ENCODE data around the gene TBC1D17. TPM values are rescaled to one million over a fixed set of nuclear protein-coding genes. Genes with fewer than 3 reads are reported as not detected.

The TBC1D17 gene
- total RNA-seq, 1 donor from 2014 or later, result 68.1 TPM

DNA sequence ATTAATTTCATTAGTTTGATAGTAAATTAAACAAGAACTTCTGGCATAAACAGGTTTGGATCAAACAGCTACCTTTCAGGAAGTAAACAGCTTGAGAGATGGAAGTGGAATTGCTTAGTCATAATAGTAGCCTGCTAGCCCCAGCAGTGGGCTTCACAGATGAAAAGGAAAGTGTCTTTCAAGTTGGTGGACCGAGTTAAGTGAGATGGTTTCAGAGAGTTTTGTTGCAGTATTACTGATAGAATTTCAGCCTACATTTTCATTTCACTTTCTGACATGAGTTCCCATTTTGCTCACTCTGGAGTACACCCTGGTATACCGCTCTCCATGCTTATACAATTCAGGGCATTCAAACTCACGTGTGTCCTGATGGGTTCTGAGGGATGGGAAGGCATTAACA, 28.6 kb upstream of the TBC1D17 start:
- no peak for DNase-seq (ENCODE audit: low spot score)

DNA sequence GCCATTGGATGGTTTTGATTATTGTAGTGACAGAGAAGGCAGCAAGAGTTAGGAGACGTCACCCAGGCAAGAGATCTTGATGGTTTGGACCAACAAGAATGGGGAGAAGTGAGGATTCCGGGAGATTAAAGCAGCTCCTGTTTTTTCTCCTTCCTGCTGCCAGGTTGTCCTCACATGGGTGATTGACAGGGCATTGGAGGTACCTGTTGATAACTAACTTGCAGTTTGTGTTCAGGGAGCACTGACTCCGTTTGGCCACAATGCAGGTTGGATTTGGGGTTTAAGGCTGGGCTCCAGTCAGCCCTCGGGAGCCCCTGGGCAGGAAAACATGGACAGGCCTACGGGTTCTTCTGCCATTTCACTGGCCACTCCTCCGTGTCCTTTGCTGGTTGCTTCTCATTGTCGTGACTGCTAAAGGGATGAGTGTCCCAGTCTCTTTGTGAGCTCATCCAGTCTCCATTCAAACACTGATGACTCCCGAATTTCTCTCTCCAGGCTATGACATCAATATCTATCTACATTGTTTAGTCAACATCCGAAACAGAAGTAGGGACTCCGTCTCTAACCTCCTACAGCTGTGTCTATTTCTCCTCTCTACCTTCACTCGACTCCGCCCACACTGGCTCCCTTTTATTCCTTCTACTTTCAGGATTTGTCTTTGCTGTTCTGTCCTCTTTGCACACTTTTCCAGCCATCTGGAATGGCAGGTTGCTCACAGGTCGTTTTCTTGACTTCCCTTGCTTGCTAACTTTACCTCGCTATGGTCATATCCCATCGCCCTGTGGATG, 27.9 kb upstream of the TBC1D17 start:
- no peak for DNase-seq (ENCODE audit: low spot score)

DNA sequence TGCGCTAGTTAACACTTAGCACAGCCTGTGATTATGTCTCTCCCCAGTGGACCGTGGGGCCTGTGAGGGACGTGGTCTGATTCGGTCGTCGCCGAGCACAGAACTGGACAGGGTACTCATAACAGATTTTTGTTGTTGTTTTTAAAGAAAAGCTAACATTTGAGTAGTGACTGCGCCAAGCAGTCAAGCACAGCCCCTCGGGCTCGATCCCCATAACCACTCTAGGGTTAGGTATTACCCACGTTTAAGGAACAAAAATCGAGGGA, 27.3 kb upstream of the TBC1D17 start:
- DNase-seq (ENCODE audit: low spot score), result no peak

DNA sequence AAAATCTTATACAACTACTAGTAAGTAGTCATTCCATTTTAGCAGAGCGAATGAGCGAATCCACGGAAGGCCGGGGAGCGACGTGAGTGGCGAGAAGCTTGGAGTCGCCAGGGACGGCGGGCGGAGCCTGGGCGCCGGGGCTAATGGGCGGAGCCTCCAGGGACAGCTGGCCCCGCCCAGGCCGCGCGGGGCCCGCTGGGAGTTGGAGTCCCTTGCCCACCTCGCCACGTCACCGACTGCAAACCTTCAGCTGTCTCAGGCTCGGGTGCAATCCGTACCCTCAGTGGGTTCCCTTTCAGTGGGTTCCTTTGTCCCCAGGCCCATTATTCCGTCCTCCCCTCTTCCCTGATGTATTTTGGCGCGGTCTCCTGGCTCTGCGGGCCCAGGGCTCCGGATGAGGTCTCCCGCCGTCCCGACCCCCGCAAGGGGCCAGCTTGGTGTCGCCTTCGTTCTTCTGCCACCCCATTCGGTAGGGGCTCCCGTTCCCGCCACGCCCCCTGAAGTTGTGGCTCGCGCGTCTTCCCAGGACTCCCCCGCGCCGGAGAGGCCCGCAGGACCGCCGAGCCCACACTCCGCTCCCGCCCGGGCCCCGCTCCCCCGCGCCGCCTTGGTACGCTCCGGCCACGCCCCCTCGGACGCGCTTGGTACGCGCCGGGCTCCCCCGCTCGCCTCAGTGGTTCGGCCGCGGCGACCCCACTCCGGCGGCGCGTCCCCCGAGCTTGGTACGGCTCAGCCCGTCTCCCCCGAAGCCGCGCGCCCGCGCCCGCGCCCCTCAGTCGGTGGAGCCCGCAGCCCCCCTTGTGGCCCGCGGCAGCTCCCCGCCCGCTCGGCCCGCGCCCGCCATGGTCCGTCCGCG, 26.8 kb upstream of the TBC1D17 start, which contains the start of gene PTOV1:
PTOV1 (plus strand) TSS at position 673 of the 856 bp plus-strand sequence.
- peak; percentile 93 for DNase-seq (ENCODE audit: low spot score)

DNA sequence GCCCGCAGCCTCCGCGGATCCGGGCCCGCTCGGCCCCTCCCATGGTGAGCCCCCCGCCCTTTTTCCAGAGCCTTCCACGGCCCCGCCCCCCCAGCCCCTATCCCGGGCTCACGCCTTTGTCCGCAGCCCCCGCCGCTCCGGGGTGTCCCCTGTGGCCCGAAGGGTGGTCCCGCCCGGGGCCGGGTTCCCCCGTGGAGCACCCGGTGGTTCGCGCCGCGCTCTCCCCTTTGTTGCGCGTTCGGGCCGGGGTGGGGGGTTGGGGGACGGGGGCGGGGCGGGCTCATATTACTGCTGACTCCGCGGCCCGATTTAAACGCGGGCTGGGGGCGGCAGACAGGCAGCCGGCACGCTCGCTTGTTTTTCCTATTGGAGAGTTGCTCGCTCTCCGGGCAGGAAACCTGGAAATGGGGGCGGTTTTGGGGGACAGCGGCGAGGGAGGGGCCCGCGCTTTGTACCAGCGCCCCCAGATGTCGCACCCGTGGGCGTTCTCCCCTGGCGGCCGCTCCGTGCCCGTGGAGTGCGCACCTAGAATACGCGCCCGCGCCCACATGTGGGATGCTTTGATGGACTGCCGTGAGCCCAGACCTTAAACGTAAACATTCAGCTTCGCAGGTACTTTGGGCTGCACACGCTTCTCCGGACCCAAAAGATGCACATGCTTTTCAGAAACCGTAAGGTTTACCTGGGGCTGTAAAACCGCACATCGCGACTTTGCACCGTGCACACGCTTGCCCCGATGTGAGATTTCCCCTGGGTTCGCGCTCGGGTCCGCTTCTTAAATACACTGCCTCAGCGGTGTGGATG, 25.8 kb upstream of the TBC1D17 start:
- no peak for DNase-seq (ENCODE audit: low spot score)

DNA sequence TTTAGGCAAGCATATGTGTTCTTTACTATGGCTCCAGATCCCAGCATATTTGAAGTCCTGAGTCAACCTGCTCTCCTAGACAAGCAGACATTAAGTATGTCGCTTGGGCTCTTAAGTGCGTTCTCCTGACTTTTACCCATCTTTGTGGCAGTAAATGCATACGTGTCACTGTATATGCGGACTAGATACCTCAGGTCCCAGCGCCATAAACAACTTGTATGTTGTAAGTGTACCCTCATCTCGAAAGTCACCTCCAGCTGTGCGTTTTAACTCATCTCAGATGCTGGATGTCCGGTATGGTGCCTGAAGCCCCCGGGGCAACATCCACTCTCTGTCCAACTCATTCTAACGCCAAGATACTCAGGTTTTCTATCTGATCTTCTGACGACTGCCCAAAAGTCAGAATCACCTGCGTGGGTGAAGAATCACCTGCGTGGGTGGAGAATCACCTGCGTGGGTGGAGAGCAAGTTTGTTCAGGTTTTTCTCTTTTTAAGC, 24.8 kb upstream of the TBC1D17 start:
- DNase-seq (ENCODE audit: low spot score), result no peak

DNA sequence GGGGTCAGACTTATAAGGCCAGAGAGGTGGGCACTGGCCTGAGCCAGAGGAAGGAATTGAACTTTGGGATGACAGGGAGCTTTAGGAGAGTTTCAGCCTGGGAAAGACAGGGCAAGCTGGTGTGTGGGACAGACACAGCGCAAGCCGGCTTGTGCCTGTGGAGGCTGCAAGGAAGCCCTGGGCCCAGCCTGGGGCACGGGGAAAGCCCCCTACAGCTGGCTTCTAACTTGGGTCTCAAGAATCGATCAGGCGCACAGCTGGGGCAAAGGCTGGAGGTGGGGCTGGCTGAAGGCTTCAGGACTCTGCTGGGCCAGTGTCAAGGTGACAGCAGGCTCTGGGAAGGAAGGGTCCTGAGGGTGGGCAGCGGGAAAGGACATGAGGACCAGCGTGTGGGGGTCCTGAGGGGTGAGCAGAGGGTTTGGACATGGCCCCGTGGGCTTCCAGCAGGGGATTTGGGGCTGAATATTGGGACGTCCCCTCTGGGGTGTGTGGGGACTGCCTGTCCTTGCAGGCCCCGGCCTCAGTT, 23.6 kb upstream of the TBC1D17 start:
- no peak for DNase-seq (ENCODE audit: low spot score)

DNA sequence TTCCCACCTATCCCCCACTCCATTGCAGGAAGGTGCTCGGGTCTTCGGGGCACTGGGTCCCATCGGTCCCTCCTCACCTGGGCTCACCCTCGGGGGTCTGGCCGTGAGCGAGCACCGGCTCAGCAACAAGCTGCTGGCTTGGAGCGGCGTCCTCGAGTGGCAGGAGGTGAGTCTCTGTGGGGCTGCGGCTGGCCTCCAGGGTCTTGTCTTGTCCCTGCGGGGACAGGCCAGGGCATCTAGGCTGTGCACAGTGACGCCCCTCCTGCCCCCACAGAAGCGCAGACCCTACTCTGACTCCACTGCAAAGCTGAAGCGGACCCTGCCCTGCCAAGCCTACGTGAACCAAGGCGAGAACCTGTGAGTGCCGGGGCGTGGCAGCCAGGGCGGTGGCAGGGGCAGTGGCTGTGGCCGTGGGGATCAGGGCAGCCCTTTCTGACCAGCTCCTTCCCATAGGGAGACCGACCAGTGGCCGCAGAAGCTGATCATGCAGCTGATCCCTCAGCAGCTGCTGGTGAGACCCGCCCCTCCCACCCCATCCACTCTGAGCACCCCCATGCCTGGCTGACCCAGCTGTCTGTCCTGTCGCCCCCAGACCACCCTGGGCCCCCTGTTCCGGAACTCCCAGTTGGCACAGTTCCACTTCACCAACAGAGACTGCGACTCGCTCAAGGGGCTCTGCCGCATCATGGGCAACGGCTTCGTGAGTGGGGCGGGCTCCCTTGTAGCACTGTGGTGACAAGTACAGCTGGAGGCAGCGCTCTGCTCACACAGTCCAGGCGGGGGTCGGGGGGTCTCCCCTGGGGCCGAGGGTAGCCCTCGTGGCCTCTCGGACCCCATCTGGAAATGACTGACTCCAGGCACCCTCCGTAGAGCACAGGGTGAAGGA, 22.9 kb upstream of the TBC1D17 start:
- DNase-seq (ENCODE audit: low spot score), result no peak

DNA sequence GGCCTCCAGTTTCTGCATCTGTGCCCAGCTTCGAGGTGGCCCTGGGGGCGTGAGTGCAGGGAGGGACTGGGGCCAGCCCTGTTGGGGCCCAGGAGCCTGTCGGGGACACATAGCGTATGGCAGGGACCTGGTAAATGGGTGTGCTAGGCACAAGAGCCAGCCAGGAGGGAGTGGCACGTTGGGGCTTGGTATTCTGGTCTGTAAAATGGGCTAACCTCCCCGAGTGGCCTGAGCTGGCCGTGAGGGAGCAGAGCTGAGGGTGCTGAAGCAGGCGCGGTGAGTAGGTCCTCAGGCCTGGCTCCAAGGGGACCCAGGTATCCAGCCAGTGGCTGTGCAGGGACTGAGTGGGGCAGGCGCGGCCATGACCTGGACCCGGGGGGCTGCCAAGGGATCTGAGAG, 22.2 kb upstream of the TBC1D17 start:
- DNase-seq (ENCODE audit: low spot score), result no peak

DNA sequence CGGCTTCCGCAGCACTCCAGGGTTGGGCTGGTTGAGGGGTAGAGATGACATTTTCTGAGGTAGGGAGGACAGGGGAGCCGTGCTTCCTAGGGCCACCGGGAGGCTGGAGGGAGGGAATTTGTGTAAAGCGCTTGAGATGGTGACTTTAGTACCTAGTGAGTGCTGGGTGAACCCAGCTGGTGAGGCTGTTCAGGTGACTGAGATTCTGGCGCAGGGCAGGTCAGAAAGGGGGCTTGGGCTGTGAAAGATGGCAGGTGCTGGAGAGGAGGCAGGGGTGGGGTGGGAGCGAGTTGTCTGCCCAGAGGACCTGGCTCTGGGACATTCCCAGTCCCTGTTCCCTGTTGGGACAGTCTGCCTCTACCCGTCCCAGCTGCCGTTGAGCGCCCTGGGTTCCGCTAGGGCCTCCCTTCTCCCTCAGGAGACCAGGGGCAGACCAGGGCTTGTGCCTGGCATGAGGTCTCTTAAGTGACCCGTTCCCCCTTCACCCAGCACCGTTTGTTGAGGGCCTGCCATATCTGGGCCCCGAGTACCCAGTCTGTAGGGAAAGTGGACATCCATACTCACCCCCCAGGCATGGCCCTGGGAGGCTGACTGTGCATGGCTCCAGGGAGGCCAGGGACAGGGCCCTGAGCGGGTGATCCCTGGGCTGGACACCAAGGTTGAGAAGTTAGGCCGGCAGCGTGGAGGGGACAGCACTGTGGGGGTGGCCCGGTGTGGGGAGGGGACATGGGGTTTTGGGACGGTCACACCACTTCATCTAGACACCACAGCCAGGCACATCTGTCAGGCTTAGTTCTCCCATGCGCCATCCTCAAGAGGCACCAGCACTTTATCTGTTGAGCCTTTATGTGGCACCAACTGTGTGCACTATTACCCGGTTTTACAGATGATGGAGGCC, 21.6 kb upstream of the TBC1D17 start:
- DNase-seq (ENCODE audit: low spot score), result no peak

DNA sequence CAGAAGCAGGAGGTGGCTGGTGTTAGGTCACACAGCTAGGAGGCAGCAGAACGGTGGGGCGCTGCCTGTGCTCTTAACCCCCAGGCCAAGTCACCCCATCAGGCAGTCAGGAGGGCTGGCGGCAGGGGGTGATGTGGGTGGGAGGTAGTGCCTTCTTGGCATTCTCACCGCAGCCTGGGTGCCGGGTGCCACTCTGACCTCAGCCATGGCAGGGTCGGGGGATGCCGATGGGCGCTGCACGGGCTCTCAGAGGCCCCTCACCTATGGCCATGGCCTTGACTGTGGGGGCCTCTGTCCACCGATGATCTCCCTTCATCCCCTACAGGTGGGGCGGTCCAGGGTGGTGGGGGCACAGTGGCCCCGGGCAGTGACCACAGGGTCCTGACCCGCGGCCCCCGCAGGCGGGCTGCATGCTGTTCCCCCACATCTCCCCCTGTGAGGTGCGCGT, 20.9 kb upstream of the TBC1D17 start:
- DNase-seq (ENCODE audit: low spot score), result no peak

DNA sequence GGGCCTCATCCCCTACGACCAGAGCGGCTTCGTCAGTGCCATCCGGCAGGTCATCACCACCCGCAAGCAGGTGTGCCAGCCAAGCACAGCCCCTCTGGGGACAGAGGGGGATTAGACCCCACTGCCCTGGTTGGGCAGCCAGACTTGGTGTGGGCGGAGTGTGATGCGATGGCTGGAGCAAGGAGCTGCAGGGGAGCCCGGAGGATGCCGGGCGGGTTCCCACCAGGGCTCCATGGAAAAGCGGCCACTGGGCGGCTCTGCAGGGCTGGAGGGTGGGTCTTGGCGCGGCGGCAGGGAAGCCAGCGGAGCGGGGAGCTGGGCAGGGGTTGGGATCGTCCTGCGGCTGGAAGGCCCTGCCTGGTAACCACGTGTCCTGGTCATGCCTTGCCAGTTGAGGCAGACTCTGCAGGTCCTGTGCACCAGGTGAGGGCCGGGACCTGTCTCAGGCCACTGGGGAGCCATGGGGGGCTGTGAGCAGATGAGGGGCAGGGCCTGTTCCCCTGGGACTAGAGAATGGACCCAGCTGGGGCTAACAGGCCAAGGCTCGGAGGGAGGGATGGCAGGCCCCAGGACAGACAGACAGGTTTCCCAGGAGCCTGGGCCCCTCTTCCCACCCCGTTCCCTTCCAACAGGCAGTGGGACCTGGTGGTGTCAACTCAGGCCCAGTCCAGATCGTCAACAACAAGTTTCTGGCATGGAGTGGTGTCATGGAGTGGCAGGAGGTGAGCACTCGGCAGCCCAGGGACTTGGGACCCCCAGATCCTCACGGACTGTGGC, 20.3 kb upstream of the TBC1D17 start:
- no peak for DNase-seq (ENCODE audit: low spot score)

DNA sequence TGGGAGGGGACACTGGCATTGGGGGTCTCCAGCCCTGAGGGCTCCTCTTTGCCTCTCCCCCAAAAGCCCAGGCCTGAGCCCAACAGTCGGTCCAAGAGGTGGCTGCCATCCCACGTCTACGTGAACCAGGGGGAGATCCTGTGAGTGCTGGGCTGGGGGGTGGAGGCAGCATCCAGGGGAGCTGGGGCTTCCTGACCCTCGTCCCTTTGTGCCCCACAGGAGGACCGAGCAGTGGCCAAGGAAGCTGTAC, 19.7 kb upstream of the TBC1D17 start:
- no peak for DNase-seq (ENCODE audit: low spot score)

DNA sequence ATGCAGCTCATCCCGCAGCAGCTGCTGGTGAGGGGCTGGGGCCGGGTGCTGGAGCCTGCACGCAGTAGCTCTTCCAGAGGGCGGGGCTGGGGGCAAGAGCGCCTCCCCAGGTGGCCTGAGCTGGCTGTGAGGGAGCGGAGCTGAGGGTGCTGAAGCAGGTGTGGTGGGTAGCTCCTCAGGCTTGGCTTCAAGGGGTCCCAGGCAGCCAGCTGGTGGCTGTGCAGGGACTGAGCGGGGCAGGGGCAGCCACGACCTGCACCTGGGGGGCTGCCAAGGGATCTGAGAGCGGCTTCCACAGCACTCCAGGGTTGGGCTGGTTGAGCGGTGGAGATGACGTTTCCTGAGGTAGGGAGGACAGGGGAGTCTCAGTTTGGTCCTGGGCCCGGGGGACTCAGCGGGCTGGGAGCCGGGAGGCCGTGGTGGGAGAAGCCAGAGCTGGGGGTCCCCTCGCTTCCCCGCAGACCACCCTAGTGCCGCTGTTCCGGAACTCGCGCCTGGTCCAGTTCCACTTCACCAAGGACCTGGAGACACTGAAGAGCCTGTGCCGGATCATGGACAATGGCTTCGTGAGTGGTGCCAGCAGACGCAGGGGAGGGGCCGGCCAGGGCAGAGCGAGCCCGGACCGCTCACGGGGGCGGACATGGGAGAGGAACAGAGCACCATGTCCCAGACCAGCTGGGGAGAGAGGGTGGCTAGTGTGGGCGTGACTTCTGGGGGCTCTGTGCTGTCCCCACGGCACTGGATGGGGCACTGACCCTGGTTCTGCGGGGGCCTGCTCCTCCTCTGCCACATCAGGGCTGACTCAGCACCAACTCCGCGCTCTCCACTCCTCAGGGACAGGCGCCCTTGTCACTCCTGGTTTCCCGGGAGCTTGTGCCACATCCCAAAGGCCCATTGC, 19.2 kb upstream of the TBC1D17 start:
- no peak for DNase-seq (ENCODE audit: low spot score)

DNA sequence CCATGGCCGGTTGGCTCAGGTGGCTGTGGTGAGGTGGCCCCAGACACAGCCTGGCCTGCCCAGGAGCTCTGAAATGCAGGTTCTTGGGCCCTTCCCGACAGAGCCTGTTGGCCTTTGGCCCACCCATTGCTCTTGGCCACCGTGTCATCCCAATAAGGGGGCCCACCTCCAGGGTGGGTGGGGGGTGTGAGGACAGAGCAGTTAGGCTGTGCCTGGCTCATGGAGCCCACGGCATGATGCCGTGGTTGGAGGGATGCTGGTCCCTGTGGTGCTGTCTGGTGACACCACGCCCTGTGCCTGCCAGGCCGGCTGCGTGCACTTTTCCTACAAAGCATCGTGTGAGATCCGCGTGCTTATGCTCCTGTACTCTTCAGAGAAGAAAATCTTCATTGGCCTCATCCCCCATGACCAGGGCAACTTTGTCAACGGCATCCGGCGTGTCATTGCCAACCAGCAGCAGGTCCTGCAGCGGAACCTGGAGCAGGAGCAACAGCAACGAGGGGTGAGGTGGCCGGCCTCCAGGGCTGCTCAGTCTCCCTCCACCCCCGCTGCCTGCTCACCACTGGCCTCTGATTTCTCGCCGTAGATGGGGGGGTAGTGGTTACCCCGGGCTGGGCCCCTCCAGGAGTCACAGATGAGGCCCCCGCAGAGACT, 17.7 kb upstream of the TBC1D17 start:
- no peak for DNase-seq (ENCODE audit: low spot score)

DNA sequence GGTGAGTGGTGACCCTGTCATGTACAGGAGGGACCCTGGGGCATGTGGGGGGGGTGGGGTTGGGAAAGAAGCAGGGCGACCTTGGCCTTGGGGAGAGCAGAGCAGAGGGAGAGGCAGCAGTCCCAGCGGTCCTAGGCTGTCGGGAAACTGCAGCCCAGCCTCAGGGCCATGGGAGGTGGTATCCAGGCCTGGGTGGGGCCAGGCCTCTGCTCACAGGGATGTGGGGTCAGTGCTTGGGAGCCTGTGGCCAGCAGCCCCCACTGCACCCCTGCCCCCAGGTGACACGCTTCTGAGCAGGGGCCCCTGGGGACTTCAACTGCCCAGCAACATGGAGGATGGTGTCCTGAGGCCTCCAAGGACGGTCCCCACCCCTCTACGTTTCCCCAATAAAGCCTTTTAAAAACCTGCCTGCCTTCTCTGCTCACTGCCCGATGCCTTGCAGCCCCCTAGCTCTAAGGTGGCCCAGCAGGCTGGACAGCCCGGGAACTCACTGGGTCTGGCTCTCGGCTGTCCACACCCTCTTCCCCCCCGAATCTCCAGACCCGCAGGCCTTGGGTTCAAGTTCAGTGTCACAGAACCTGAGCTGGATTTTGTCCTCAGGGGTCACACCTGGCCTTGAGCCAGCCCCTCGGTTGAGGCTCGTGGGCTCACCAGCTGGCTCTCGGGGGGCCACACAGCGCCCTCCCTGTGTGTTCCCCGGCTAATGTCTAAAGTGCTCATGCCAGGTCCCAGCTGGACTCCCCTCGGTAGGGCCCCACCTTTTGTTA, 17.0 kb upstream of the TBC1D17 start:
- DNase-seq (ENCODE audit: low spot score), result no peak

DNA sequence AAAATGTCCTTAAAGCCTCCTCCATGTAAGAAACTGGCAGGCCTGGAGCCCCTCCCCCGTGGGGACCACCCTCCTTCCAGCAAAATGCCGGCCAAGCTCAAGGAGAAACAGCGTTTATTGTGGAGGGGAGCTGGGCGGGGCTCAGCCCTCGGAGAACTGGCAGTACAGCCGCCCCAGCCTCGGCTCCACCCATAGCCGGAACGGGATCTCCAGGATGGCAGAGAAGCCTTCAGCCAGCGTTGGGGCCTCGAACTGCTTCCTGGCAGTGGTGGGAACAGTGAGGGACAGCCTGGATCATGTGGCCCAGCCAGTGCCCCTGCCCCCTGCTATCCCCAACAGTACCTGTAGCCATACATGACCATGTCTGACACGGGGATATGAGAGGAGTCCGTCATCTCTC, 16.4 kb upstream of the TBC1D17 start:
- DNase-seq (ENCODE audit: low spot score), result no peak
